Dendritic cell treated with granulocyte-macrophage colony-stimulating factor and Interleukin-4, amounts not matched to agents 40 ng/mL and 50 ng/mL, for 4 days (primary cell): ENCODE data around the gene CILP.

Source experiments
- H3K27ac Mint-ChIP-seq: one replicate; pipeline ENCODE4 v1.8.0; 2022; ENCODE audit warnings: mild to moderate bottlenecking, mixed read lengths
- H3K27me3 Mint-ChIP-seq: one replicate; pipeline ENCODE4 v1.8.0; 2022; ENCODE audit warnings: mild to moderate bottlenecking, mixed read lengths
- H3K36me3 Mint-ChIP-seq: one replicate; pipeline ENCODE4 v1.8.0; 2022; ENCODE audit warnings: low read depth, mixed read lengths
- H3K4me1 Mint-ChIP-seq: one replicate; pipeline ENCODE4 v1.8.0; 2022; ENCODE audit warnings: low read depth, mixed read lengths
- H3K4me3 Mint-ChIP-seq: one replicate; pipeline ENCODE4 v1.8.0; 2022; ENCODE audit warnings: mild to moderate bottlenecking, moderate library complexity, mixed read lengths
- H3K9me3 Mint-ChIP-seq: one replicate; pipeline ENCODE4 v1.8.0; 2022; ENCODE audit warnings: mixed read lengths
- intact Hi-C: fragments of 100-400 bp; cut with micrococcal nuclease; formaldehyde crosslinking; loops from one replicate; pipeline ENCODE4 v1.15.0; 2022

The CILP gene

GRCh38 chr15:65176056-65176455 is 35.2 kb downstream of the CILP start:
- no peak overlapping the region for H3K27ac Mint-ChIP-seq
- H3K4me3 Mint-ChIP-seq, result no peak overlapping the region
- H3K9me3 Mint-ChIP-seq, result no peaks in the 10 kb centered on the region
- intact Hi-C loops, result no loop called here
- H3K4me1 Mint-ChIP-seq, result no peaks in the 10 kb centered on the region
- H3K36me3 Mint-ChIP-seq, result peaks cover 76% of the 10 kb centered on the region
- H3K27me3 Mint-ChIP-seq, result no peaks in the 10 kb centered on the region

- Mint-ChIP-seq H3K4me1 (no peaks in the 10 kb centered on the region), H3K36me3 (peaks cover 78% of the 10 kb centered on the region), H3K27ac (no peak overlapping the region), H3K4me3 (no peak overlapping the region), H3K9me3 (no peaks in the 10 kb centered on the region), H3K27me3 (no peaks in the 10 kb centered on the region)
- intact Hi-C loops, result no loop called here
Measured at GRCh38 chr15:65175511-65175910, 35.8 kb downstream of the CILP start.

GRCh38 chr15:65174509-65174908 is 36.8 kb downstream of the CILP start:
- H3K9me3 Mint-ChIP-seq, result no peaks in the 10 kb centered on the region
- no peak overlapping the region for H3K27ac Mint-ChIP-seq
- intact Hi-C loops, result no loop called here
- H3K36me3 Mint-ChIP-seq, result peaks cover 81% of the 10 kb centered on the region
- H3K4me3 Mint-ChIP-seq, result no peak overlapping the region
- no peaks in the 10 kb centered on the region for H3K27me3 Mint-ChIP-seq
- H3K4me1 Mint-ChIP-seq, result no peaks in the 10 kb centered on the region

GRCh38 chr15:65172531-65172930 is 38.7 kb downstream of the CILP start:
- no peaks in the 10 kb centered on the region for H3K9me3 Mint-ChIP-seq
- no peaks in the 10 kb centered on the region for H3K27me3 Mint-ChIP-seq
- intact Hi-C loops, result no loop called here
- no peak overlapping the region for H3K27ac Mint-ChIP-seq
- no peaks in the 10 kb centered on the region for H3K4me1 Mint-ChIP-seq
- no peak overlapping the region for H3K4me3 Mint-ChIP-seq
- peaks cover 89% of the 10 kb centered on the region for H3K36me3 Mint-ChIP-seq

- no peaks in the 10 kb centered on the region for H3K27me3 Mint-ChIP-seq
- intact Hi-C loops, result no loop called here
- no peaks in the 10 kb centered on the region for H3K9me3 Mint-ChIP-seq
- H3K4me1 Mint-ChIP-seq, result no peaks in the 10 kb centered on the region
- peaks cover 86% of the 10 kb centered on the region for H3K36me3 Mint-ChIP-seq
- H3K27ac Mint-ChIP-seq, result no peak overlapping the region
- no peak overlapping the region for H3K4me3 Mint-ChIP-seq
Measured at GRCh38 chr15:65171428-65171827, 39.8 kb downstream of the CILP start.

- Mint-ChIP-seq H3K4me1 (no peaks in the 10 kb centered on the region), H3K27me3 (no peaks in the 10 kb centered on the region), H3K9me3 (no peaks in the 10 kb centered on the region), H3K27ac (no peak overlapping the region), H3K4me3 (no peak overlapping the region), H3K36me3 (peaks cover 64% of the 10 kb centered on the region)
- intact Hi-C loops, result no loop called here
Measured at GRCh38 chr15:65165875-65166274, 45.4 kb downstream of the CILP start.

GRCh38 chr15:65164139-65164538 is 47.1 kb downstream of the CILP start:
- Mint-ChIP-seq H3K4me1 (no peaks in the 10 kb centered on the region), H3K9me3 (no peaks in the 10 kb centered on the region), H3K36me3 (peaks cover 58% of the 10 kb centered on the region), H3K27ac (no peak overlapping the region), H3K27me3 (no peaks in the 10 kb centered on the region), H3K4me3 (no peak overlapping the region)
- intact Hi-C loops, result no loop called here

GRCh38 chr15:65163041-65163440 is 48.2 kb downstream of the CILP start:
- intact Hi-C loops, result no loop called here
- Mint-ChIP-seq H3K27ac (no peak overlapping the region), H3K27me3 (no peaks in the 10 kb centered on the region), H3K4me3 (no peak overlapping the region), H3K36me3 (peaks cover 53% of the 10 kb centered on the region), H3K4me1 (no peaks in the 10 kb centered on the region), H3K9me3 (no peaks in the 10 kb centered on the region)

- no peak overlapping the region for H3K4me3 Mint-ChIP-seq
- no peaks in the 10 kb centered on the region for H3K9me3 Mint-ChIP-seq
- intact Hi-C loops, result no loop called here
- no peaks in the 10 kb centered on the region for H3K27me3 Mint-ChIP-seq
- H3K27ac Mint-ChIP-seq, result no peak overlapping the region
- H3K36me3 Mint-ChIP-seq, result peaks cover 73% of the 10 kb centered on the region
- no peaks in the 10 kb centered on the region for H3K4me1 Mint-ChIP-seq
Measured at GRCh38 chr15:65156692-65157091, 54.6 kb downstream of the CILP start.

GRCh38 chr15:65154720-65155119 is 56.6 kb downstream of the CILP start:
- H3K27me3 Mint-ChIP-seq, result no peaks in the 10 kb centered on the region
- H3K9me3 Mint-ChIP-seq, result no peaks in the 10 kb centered on the region
- intact Hi-C loops, result no loop called here
- H3K4me1 Mint-ChIP-seq, result no peaks in the 10 kb centered on the region
- H3K4me3 Mint-ChIP-seq, result no peak overlapping the region
- peaks cover 78% of the 10 kb centered on the region for H3K36me3 Mint-ChIP-seq
- no peak overlapping the region for H3K27ac Mint-ChIP-seq

- Mint-ChIP-seq H3K4me3 (no peak overlapping the region), H3K36me3 (peaks cover 64% of the 10 kb centered on the region), H3K27me3 (no peaks in the 10 kb centered on the region), H3K4me1 (no peaks in the 10 kb centered on the region), H3K27ac (no peak overlapping the region), H3K9me3 (no peaks in the 10 kb centered on the region)
- intact Hi-C loops, result no loop called here
Measured at GRCh38 chr15:65147902-65148301, 63.4 kb downstream of the CILP start.

GRCh38 chr15:65146438-65146837 is 64.8 kb downstream of the CILP start:
- H3K36me3 Mint-ChIP-seq, result peaks cover 49% of the 10 kb centered on the region
- no peak overlapping the region for H3K4me3 Mint-ChIP-seq
- H3K4me1 Mint-ChIP-seq, result no peaks in the 10 kb centered on the region
- intact Hi-C loops, result no loop called here
- H3K9me3 Mint-ChIP-seq, result no peaks in the 10 kb centered on the region
- no peaks in the 10 kb centered on the region for H3K27me3 Mint-ChIP-seq
- no peak overlapping the region for H3K27ac Mint-ChIP-seq
